CD14-positive monocyte (primary cell): ENCODE data around the gene PPP4R3A. TPM values are rescaled to one million over a fixed set of nuclear protein-coding genes. Genes with fewer than 3 reads are reported as not detected.

Experiments
- DNase-seq, 3 donors: peaks; one replicate each; pipeline ENCODE4 v3.0.0-alpha.2; 2011 to 2022
- H2AFZ ChIP-seq: 2 replicates; pipeline ENCODE4 v1.6.0; 2012; ENCODE audit warnings: mild to moderate bottlenecking, low read depth, low read length, inconsistent platforms; ENCODE audit not compliant: insufficient read depth, poor library complexity, severe bottlenecking
- H3K27ac ChIP-seq, 2 donors: 1 replicate in 1 of 2; 2 replicates in 1 of 2; pipeline ENCODE4 v1.5.1; 2012 to 2013; ENCODE audit warnings: low read length in 2 of 2, control low read depth in 1 of 2, inconsistent platforms in 1 of 2, low read depth in 1 of 2, mild to moderate bottlenecking in 1 of 2
- H3K27me3 ChIP-seq, 2 donors: one replicate each; pipeline versions ENCODE4 v1.6.0 to v1.6.1; 2011 to 2013; ENCODE audit warnings: low read length in 2 of 2; ENCODE audit not compliant: control insufficient read depth in 2 of 2, insufficient read depth in 2 of 2
- H3K36me3 ChIP-seq, 2 donors: replicated peaks in 1 of 2; 1 replicate in 1 of 2; 2 replicates in 1 of 2; pipeline versions ENCODE4 v1.5.1 to v1.6.1; 2012 to 2013; ENCODE audit warnings: low read length in 2 of 2, control low read depth in 1 of 2, inconsistent platforms in 1 of 2, mild to moderate bottlenecking in 1 of 2; ENCODE audit not compliant: insufficient read depth in 2 of 2, control insufficient read depth in 1 of 2
- H3K4me1 ChIP-seq, 2 donors: 1 replicate in 1 of 2; 2 replicates in 1 of 2; pipeline versions ENCODE4 v1.5.1 to v1.6.1; 2012 to 2013; ENCODE audit warnings: low read length in 2 of 2, control low read depth in 1 of 2, inconsistent platforms in 1 of 2, mild to moderate bottlenecking in 1 of 2, moderate library complexity in 1 of 2; ENCODE audit not compliant: insufficient read depth in 2 of 2, control insufficient read depth in 1 of 2
- H3K4me2 ChIP-seq: replicated peaks from 2 replicates; pipeline ENCODE3; 2012; ENCODE audit warnings: low read length, moderate library complexity, mild to moderate bottlenecking; ENCODE audit not compliant: poor library complexity, severe bottlenecking; ENCODE audit errors: extremely low read depth
- H3K4me3 ChIP-seq, 3 experiments: fragments of 200-600 bp in 1 of 3; sonication (generic) in 1 of 3; replicated peaks in 1 of 3; 1 replicate in 2 of 3; 2 replicates in 1 of 3; pipeline ENCODE4 v1.5.1; 2011 to 2013; ENCODE audit warnings: low read length in 3 of 3, mild to moderate bottlenecking in 3 of 3, control low read depth in 2 of 3, low read depth in 2 of 3, inconsistent platforms in 1 of 3, moderate library complexity in 1 of 3
- H3K79me2 ChIP-seq: 2 replicates; pipeline ENCODE4 v1.6.0; 2012; ENCODE audit warnings: mild to moderate bottlenecking, control low read depth, inconsistent platforms, low read length, moderate library complexity; ENCODE audit not compliant: insufficient read depth
- H3K9ac ChIP-seq: 2 replicates; pipeline ENCODE4 v1.6.0; 2017; ENCODE audit warnings: low read length, mild to moderate bottlenecking; ENCODE audit not compliant: insufficient read depth, poor library complexity, severe bottlenecking
- H3K9me3 ChIP-seq, 2 donors: replicated peaks in 1 of 2; 1 replicate in 1 of 2; 2 replicates in 1 of 2; pipeline versions ENCODE4 v1.5.1 to v1.6.1; 2012 to 2013; ENCODE audit warnings: low read length in 2 of 2, control low read depth in 1 of 2; ENCODE audit not compliant: control insufficient read depth in 1 of 2, insufficient read depth in 1 of 2
- H4K20me1 ChIP-seq: 2 replicates; pipeline ENCODE4 v1.6.0; 2012; ENCODE audit warnings: mild to moderate bottlenecking, low read length, control low read depth, moderate library complexity; ENCODE audit not compliant: insufficient read depth
- H3K27ac Mint-ChIP-seq, 7 donors: one replicate each; pipeline ENCODE4 v1.8.0; 2020; ENCODE audit warnings: mild to moderate bottlenecking in 7 of 7, mixed read lengths in 7 of 7, moderate library complexity in 6 of 7, inconsistent platforms in 2 of 7
- H3K27me3 Mint-ChIP-seq, 3 donors: one replicate each; pipeline ENCODE4 v1.8.0; 2021 to 2022; ENCODE audit warnings: low read depth in 3 of 3, mild to moderate bottlenecking in 3 of 3, mixed read lengths in 3 of 3, moderate library complexity in 3 of 3, inconsistent platforms in 1 of 3
- H3K36me3 Mint-ChIP-seq, 2 donors: one replicate each; pipeline ENCODE4 v1.8.0; 2020; ENCODE audit warnings: mixed read lengths in 2 of 2, inconsistent platforms in 1 of 2, mild to moderate bottlenecking in 1 of 2
- H3K4me1 Mint-ChIP-seq: one replicate; pipeline ENCODE4 v1.8.0; 2020; ENCODE audit warnings: mild to moderate bottlenecking, mixed read lengths
- H3K4me3 Mint-ChIP-seq, 2 donors: one replicate each; pipeline ENCODE4 v1.8.0; 2020; ENCODE audit warnings: mild to moderate bottlenecking in 2 of 2, mixed read lengths in 2 of 2, moderate library complexity in 1 of 2
- H3K9me3 Mint-ChIP-seq, 7 donors: one replicate each; pipeline ENCODE4 v1.8.0; 2020 to 2022; ENCODE audit warnings: mixed read lengths in 7 of 7, mild to moderate bottlenecking in 6 of 7, moderate library complexity in 6 of 7, inconsistent platforms in 2 of 7
- CTCF ChIP-seq: fragments of 200-600 bp; IDR thresholded peaks from one replicate; pipeline ENCODE4 v1.8.0; 2022; ENCODE audit warnings: antibody characterized with exemption, mild to moderate bottlenecking
- WGBS: methylation state at CpG from one replicate; pipeline ENCODE4 v1.1.5; 2013; ENCODE audit warnings: missing lambda C conversion rate; ENCODE audit not compliant: insufficient coverage; 5-methylcytosine and 5-hydroxymethylcytosine counted together
- intact Hi-C, 2 donors: fragments of 100-400 bp; cut with micrococcal nuclease; formaldehyde crosslinking; loops; one replicate each; pipeline versions ENCODE4 v1.15.0 to v1.15.1; 2023
- polyA plus RNA-seq, 3 donors: library from polyadenylated mRNA; depleted of rRNA in 1 of 3; unstranded in 2 of 3; stranded (reverse) in 1 of 3; fragments of 300-500 nt in 2 of 3; fragments of >200 nt in 1 of 3; fragmentation: Illumina TruSeq in 2 of 3; gene quantifications; 1 replicate in 2 of 3; 2 replicates in 1 of 3; pipeline ENCODE4 v1.2.3, GENCODE V29; 2012 to 2021

PPP4R3A gene
- polyA plus RNA-seq, 3 donors = 31.4 to 71.0 (median 41.2) TPM

GRCh38 chr14:91444335-91445020 lies 65.6 kb downstream of the PPP4R3A start:
- Mint-ChIP-seq H3K27ac (no peak overlapping the region), H3K4me3 (no peak overlapping the region), H3K9me3 (peaks cover 0 to 9% (median 3%) of the 10 kb centered on the region in 7 donors), H3K4me1 (no peaks in the 10 kb centered on the region), H3K27me3 (peaks cover 0 to 11% (median 3%) of the 10 kb centered on the region in 3 donors), H3K36me3 (no peaks in the 10 kb centered on the region)
- Histone ChIP-seq H3K27ac (no peak overlapping the region), H3K27me3 (no peaks in the 10 kb centered on the region), H3K79me2 (no peaks in the 10 kb centered on the region), H3K4me2 (no peak overlapping the region), H3K36me3 (no peaks in the 10 kb centered on the region), H3K4me1 (no peaks in the 10 kb centered on the region), H3K9ac (no peak overlapping the region), H4K20me1 (no peaks in the 10 kb centered on the region), H2AFZ (no peak overlapping the region), H3K9me3 (peaks cover 0 to under 1% of the 10 kb centered on the region in 2 donors), H3K4me3 (no peak overlapping the region)
- DNase-seq = no peak
- intact Hi-C loops = no loop called here
- 60% methylated on average over 1 of the region's 6 CpGs for WGBS
- no peak for TF ChIP-seq CTCF

- Mint-ChIP-seq H3K36me3 (peaks cover 0 to 3% of the 10 kb centered on the region in 2 donors), H3K4me1 (no peaks in the 10 kb centered on the region), H3K27me3 (peaks cover 0 to 3% (median 0%) of the 10 kb centered on the region in 3 donors), H3K4me3 (no peak overlapping the region), H3K27ac (no peak overlapping the region), H3K9me3 (peaks cover 11 to 30% (median 21%) of the 10 kb centered on the region in 7 donors)
- Histone ChIP-seq H3K9me3 (peaks cover 0 to 17% of the 10 kb centered on the region in 2 donors), H3K36me3 (no peaks in the 10 kb centered on the region), H3K4me1 (no peaks in the 10 kb centered on the region), H3K27ac (no peak overlapping the region), H3K27me3 (no peaks in the 10 kb centered on the region), H3K79me2 (no peaks in the 10 kb centered on the region), H3K4me3 (no peak overlapping the region), H3K4me2 (no peak overlapping the region), H3K9ac (no peak overlapping the region), H2AFZ (no peak overlapping the region), H4K20me1 (no peaks in the 10 kb centered on the region)
- intact Hi-C loops = no loop called here
- WGBS = 88% methylated on average over 1 of the region's 1 CpG
- no peak for TF ChIP-seq CTCF
- no peak for DNase-seq
Measured at GRCh38 chr14:91439345-91439744, 70.8 kb downstream of the PPP4R3A start.
